A673 (cell line): ENCODE measurements around the gene SUSD4. TPM values are rescaled to one million over a fixed set of nuclear protein-coding genes. Genes with fewer than 3 reads are reported as not detected.

Experiments
- BruUV-seq: library from RNA; stranded (reverse); fragments of 400-500 nt; replicated peaks from 2 replicates; lab custom pipeline; 2021; lab: Mats Ljungman, UMichigan
- CTCF ChIA-PET: fragments of 300-600 bp; sonication (Branson Sonifier 250); formaldehyde crosslinking; loops from one replicate; lab custom pipeline; 2022; ENCODE audit warnings: antibody characterized with exemption; lab: Charles Lee
- POLR2A ChIA-PET: fragments of 300-600 bp; sonication (Branson Sonifier 250); formaldehyde crosslinking; loops from one replicate; lab custom pipeline; 2022; ENCODE audit warnings: antibody characterized with exemption; ENCODE audit not compliant: low non-redundant PET; lab: Charles Lee
- DNase-seq: peaks from one replicate; pipeline ENCODE4 v3.0.0-alpha.2; 2015; ENCODE audit warnings: low spot score
- H3K27ac ChIP-seq: fragments of 200-600 bp; sonication (generic); 2 replicates; pipeline ENCODE4 v1.5.1; 2016; ENCODE audit warnings: mixed run types, low read depth, mild to moderate bottlenecking, mixed read lengths, antibody characterized with exemption, low read length; ENCODE audit not compliant: poor library complexity, severe bottlenecking
- H3K27me3 ChIP-seq: fragments of 200-600 bp; sonication (generic); replicated peaks from 2 replicates; pipeline ENCODE4 v1.6.1; 2017; ENCODE audit warnings: mixed run types, low read depth, mild to moderate bottlenecking, mixed read lengths, antibody characterized with exemption, low read length; ENCODE audit not compliant: insufficient read depth, poor library complexity
- H3K36me3 ChIP-seq: fragments of 200-600 bp; sonication (generic); 2 replicates; pipeline ENCODE4 v1.6.1; 2016; ENCODE audit warnings: mixed run types, mild to moderate bottlenecking, mixed read lengths, antibody characterized with exemption, low read length; ENCODE audit not compliant: insufficient read depth, poor library complexity, severe bottlenecking
- H3K4me1 ChIP-seq: fragments of 200-600 bp; sonication (generic); 2 replicates; pipeline ENCODE4 v1.6.1; 2017; ENCODE audit warnings: mixed run types, mild to moderate bottlenecking, mixed read lengths, antibody characterized with exemption, low read length; ENCODE audit not compliant: insufficient read depth, poor library complexity, severe bottlenecking
- H3K4me3 ChIP-seq: fragments of 200-600 bp; sonication (generic); 2 replicates; pipeline ENCODE4 v1.5.1; 2016; ENCODE audit warnings: low read depth, mixed run types, mild to moderate bottlenecking, mixed read lengths, low read length; ENCODE audit not compliant: poor library complexity, severe bottlenecking
- H3K9me3 ChIP-seq: fragments of 200-600 bp; sonication (generic); 2 replicates; pipeline ENCODE4 v1.6.1; 2016; ENCODE audit warnings: mixed run types, low read depth, mild to moderate bottlenecking, mixed read lengths, antibody characterized with exemption, low read length; ENCODE audit not compliant: poor library complexity, severe bottlenecking
- EZH2 ChIP-seq: fragments of 200-600 bp; sonication (generic); IDR thresholded peaks from 2 replicates; pipeline ENCODE4 v1.6.1; 2017; ENCODE audit warnings: borderline replicate concordance, low read depth, mild to moderate bottlenecking, mixed read lengths, antibody characterized with exemption, low read length; ENCODE audit not compliant: poor library complexity, severe bottlenecking
- intact Hi-C: fragments of 100-400 bp; cut with micrococcal nuclease; formaldehyde crosslinking; loops from one replicate; pipeline ENCODE4 v1.10.0; 2022; ENCODE audit not compliant: unreplicated experiment
- total RNA-seq: library from RNA; stranded (reverse); gene quantifications from 2 replicates; pipeline ENCODE4 v1.2.3, GENCODE V29; 2021
- TF ChIP-seq, protein P1 (sequence below): fragments of 300-800, 200-600 bp; sonication (generic); conservative IDR thresholded peaks from 2 replicates; pipeline ENCODE4 v1.5.1; 2017; ENCODE audit warnings: low read depth, mild to moderate bottlenecking, antibody characterized with exemption, low read length, moderate library complexity, mixed read lengths

Gene SUSD4
- total RNA-seq, 1 experiment from 2014 or later = not detected

DNA sequence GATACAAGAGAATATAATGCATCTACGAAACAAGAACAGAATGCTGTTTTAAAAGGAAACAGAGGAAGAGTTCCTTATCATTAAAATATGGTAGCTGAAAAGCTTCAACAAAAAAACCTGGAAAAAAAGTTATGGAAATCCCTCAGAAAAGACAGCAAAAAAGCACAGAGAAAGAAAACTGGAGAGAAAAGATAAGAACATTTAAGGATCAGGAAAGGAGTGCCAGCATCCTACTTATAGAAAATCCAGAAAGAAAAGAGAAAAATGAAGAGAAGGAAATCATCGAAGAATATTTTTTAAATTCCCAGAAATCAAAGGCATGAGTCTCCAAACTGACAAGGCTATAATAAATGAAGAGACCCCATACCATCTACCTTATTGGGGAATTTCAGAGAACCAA is 29.8 kb downstream of the SUSD4 start:
- Histone ChIP-seq H3K27ac (no peak overlapping the region), H3K27me3 (peaks cover 33% of the 10 kb centered on the region), H3K4me1 (no peaks in the 10 kb centered on the region), H3K9me3 (no peaks in the 10 kb centered on the region), H3K36me3 (no peaks in the 10 kb centered on the region), H3K4me3 (no peak overlapping the region)
- TF ChIP-seq, protein P1, sequence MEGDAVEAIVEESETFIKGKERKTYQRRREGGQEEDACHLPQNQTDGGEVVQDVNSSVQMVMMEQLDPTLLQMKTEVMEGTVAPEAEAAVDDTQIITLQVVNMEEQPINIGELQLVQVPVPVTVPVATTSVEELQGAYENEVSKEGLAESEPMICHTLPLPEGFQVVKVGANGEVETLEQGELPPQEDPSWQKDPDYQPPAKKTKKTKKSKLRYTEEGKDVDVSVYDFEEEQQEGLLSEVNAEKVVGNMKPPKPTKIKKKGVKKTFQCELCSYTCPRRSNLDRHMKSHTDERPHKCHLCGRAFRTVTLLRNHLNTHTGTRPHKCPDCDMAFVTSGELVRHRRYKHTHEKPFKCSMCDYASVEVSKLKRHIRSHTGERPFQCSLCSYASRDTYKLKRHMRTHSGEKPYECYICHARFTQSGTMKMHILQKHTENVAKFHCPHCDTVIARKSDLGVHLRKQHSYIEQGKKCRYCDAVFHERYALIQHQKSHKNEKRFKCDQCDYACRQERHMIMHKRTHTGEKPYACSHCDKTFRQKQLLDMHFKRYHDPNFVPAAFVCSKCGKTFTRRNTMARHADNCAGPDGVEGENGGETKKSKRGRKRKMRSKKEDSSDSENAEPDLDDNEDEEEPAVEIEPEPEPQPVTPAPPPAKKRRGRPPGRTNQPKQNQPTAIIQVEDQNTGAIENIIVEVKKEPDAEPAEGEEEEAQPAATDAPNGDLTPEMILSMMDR = no peak
- no peak for TF ChIP-seq EZH2
- BruUV-seq = no TSS peak
- POLR2A ChIA-PET = no interaction called here
- CTCF ChIA-PET = no interaction called here
- no peak for DNase-seq
- intact Hi-C loops = no loop called here

DNA sequence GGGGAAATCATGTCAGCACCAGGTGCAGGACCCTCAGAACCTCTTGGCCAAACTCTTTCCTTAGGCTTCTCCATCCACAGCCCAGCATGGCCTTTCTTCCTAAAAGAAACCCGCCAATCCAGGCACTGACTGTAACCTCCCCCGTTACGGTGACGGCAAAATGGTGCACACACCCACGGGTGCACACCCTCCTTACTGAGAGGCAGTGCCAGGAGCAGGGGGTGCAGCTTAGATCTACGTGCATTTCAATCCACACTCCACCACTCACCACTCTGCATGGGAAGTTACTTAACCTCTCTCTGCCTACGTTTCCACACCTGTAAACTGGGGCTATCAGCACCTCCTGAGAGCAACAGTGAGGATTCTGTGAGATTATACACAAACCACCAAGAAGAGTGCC is 31.0 kb downstream of the SUSD4 start:
- POLR2A ChIA-PET = no interaction called here
- intact Hi-C loops = no loop called here

DNA sequence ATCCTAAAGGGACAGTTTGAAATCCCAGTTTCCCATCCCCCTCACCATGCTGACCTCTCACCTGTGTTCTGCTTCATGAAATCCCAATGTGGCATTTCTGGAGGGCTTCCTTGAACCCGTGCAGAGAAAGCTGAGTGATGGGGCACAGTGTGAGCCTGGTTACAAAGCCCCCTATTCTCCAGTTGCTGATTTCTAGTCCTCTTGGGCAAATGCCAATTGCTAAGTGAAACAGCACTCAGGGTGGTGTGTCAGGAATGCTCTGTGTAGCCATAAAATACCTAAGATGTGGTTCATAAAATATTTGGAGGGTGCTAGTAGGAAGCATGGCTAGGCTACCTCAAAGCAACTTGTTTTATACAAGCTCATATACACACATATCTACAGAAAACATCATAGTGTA is 32.0 kb downstream of the SUSD4 start:
- POLR2A ChIA-PET = no interaction called here
- BruUV-seq = no TSS peak
- no peaks in the 10 kb centered on the region for H3K4me1 ChIP-seq
- CTCF ChIA-PET = no interaction called here
- no peak overlapping the region for H3K4me3 ChIP-seq
- intact Hi-C loops = no loop called here
- H3K27ac ChIP-seq = no peak overlapping the region
- H3K36me3 ChIP-seq = no peaks in the 10 kb centered on the region
- H3K9me3 ChIP-seq = no peaks in the 10 kb centered on the region
- TF ChIP-seq, protein P1 = no peak
- no peak for TF ChIP-seq EZH2
- DNase-seq = no peak
- H3K27me3 ChIP-seq = peaks cover 25% of the 10 kb centered on the region

More for the DNA sequence above, 31.0 kb downstream of the SUSD4 start:
- no peaks in the 10 kb centered on the region for H3K36me3 ChIP-seq
- peaks cover 33% of the 10 kb centered on the region for H3K27me3 ChIP-seq
- H3K4me3 ChIP-seq = no peak overlapping the region
- H3K9me3 ChIP-seq = no peaks in the 10 kb centered on the region
- TF ChIP-seq, protein P1 = no peak
- no peak for TF ChIP-seq EZH2
- no TSS peak for BruUV-seq
- no peak overlapping the region for H3K27ac ChIP-seq
- CTCF ChIA-PET = no interaction called here
- DNase-seq = no peak
- H3K4me1 ChIP-seq = no peaks in the 10 kb centered on the region
